Stimulated activated CD4-positive, alpha-beta T cell treated with anti-CD3 and anti-CD28 coated beads, Interleukin-2, amount 100 ng/mL, for 4 hours (primary cell): ENCODE results near the gene PAX2.

Experiments used
- DNase-seq: peaks from one replicate; pipeline ENCODE4 v3.0.0-alpha.2; 2020; ENCODE audit warnings: low read depth

Gene PAX2

DNA sequence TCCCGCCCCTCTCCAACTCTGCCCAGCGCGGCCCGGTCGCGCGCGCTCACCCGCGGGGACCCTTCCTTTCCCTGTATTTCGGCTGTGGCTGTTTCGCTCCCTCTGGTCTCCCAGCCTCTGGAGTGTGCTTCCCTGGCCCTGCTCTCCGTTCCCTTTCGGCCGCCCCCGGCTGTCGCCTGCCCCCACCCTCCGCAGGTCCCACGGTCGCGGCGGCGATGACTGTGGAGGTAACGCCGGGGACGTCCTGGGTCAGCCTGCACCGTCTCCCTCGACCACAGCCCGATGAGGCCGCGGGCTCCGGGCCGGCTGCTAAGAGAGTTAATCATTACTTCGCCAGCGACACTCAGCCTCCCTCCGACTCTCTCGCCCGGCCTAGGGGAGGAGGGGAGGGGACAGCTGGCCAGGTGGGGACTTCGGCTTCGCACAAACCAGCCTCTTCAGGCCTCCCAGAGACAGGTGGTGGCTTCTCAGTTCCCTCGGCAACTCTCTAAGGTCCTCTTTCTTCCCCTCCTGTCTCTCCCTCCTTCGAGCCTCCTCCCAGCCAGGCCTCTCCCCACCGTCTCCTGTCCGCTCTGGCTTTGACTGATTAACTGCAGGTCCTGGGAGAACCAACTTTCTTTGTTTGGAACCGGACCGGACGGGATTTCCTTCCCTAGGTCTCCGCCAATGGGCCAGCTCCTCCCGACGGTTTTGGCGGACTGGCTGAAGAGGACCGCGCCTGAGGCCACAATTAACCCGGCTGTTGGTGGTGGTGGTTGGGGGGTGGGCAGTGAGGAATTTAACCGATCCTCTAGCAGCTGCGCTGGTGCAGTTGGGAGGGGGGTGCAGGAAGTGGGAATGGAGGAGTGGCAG, 5.6 kb upstream of the PAX2 start:
- no peak for DNase-seq

DNA sequence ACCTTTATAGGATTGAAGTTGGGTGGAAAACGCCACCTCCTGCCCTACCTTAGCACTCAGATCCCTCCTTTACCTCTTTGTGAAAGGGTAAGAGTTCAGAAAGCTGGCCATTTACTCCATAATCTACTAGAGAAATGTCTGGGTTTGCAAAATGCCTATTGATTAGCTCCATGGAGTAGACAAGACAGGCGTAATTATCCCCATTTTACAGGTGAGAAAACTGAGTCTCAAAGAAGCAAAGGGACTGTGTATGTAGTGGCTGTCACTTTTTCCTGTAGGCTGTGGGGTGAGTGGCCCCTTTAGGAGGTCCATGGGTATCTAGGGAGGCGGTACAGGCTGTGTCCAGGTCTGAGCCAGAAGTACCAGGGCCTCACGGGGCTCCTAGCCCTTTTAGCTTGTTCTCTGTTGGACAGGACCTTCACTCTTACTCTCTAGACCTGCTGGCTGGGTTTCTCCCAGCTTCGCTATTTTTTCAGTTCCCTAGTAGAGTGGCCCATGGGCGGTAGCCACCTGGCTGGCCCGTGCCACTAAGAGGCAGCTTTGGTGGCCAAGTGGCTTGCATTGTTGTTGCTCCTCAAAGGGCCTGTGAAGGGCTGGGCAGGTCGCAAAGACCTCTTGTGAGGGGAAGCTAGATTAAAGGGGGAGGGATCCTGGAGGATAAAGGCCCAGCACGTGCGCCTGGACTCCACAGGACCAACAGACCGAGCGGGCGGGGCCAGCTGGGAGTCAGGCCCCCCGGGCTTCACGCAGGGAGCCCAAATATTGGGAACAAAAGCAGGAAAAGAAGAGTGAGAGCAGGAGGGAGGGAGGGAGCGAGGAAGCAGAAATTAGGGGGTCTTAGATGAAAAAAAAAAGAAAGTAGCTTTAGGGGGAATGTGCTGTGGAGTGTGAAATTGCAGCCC, 4.7 kb upstream of the PAX2 start:
- no peak for DNase-seq

DNA sequence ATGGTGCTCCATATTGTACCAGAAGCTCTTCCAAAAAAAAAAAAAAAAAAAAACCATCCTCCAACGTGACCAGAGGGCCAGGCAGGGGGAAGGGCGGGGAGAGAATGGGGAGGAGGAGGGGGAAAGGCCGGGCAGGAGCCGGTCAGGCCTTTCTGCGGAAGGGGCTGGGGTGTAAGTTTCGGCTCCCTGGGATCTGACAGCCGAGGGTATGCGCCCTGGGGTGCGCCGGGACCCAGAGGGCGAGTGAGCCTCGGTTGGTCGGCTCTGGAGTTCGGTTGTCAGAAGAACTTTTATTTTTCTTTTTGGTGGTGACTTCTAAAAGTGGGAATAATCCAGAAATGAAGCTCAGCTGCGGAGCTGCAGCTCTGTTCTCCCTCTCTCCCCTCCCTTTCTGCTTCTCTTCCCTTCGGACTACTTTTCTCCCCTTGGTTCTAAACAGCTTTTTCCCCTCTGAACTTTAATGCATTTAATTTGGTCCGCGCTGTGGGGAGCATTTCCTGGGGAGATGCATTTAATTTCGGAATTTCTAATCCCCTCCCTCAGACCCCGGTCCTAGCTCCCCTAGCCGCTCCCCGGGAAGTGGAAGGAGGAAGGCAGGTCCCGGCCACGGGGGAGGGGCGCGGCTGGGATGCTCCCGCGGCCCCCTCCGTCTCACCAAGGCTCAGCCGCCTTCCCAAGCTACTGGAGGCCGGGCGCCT, 3.9 kb upstream of the PAX2 start:
- DNase-seq, result no peak

DNA sequence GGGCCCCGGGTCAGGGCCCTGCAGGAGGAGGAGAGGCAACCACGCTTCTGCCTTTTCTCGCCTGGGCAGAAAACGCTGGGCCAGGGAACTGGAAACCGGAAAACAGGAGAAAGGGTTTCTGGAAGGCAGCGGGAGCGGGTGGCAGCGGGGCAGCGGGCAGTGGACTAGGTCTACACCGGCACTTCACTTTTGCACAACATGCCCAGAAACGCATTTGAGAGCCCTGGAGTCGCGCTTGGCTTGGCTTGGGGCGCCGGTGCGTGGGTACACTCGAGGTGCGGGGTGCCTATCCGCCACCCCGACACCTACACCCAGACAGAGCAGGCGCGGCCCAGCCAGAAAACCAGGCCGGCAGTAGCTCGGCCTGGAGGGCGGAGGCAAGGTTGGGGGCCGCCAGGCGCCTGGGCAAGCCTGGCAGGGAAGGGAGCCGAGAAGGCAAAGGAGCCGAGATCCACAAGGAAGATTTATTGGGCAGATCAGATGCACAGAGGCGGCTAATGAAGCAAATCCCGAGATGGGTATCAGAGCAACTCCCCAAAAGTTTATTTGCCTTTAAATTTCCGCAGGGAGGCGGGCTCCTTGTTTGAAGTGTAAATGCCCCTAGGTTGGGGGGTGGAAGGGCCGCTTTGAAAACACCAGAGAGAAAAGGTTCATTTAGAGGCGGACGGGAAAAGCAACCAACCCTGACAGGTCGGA, 3.2 kb upstream of the PAX2 start:
- no peak for DNase-seq

DNA sequence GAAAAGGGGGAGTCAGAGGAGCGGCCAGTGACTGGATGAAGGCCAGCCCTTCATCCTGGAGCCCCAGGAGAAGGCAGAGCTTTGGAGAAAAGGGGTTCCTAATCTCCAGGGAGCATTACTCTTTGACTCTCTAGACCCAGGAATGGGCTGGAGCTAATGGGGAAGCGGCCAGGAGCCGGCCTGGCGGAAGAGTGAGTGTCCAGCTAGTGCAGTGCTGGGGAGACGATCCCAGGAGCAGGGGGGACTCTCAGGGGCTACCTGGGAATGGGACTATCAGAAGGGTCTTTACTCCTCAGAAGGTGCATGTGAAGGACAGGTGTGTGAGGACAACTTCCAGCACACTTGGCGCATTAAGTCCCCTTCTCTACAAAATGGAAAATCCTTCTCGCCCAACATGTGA, 2.4 kb upstream of the PAX2 start:
- no peak for DNase-seq

DNA sequence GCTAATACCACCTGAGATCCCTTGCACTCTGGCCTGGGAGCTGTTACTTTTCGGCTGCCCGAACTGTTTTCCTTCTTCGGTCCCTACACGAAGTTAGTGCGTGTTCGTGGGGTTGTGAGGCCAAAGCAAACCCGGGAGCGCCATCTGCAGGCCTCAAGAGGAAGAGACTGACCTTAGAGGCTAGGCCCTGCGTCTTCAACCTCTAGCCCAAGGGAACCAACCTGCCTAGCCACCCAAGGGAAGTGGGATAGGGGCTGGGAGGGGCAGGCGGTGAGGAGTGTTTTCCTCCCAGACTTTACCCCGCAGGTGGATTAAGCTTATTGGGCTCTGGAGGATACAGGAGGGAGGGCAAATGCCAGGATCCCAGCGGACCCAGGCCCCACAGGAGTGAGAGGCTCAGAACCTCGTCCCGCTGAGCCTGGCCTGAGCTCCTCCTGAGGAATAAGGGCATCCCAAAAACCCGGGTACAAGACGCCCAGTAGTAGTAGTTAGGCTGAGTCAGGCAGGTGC, 1.7 kb upstream of the PAX2 start:
- DNase-seq, result no peak

DNA sequence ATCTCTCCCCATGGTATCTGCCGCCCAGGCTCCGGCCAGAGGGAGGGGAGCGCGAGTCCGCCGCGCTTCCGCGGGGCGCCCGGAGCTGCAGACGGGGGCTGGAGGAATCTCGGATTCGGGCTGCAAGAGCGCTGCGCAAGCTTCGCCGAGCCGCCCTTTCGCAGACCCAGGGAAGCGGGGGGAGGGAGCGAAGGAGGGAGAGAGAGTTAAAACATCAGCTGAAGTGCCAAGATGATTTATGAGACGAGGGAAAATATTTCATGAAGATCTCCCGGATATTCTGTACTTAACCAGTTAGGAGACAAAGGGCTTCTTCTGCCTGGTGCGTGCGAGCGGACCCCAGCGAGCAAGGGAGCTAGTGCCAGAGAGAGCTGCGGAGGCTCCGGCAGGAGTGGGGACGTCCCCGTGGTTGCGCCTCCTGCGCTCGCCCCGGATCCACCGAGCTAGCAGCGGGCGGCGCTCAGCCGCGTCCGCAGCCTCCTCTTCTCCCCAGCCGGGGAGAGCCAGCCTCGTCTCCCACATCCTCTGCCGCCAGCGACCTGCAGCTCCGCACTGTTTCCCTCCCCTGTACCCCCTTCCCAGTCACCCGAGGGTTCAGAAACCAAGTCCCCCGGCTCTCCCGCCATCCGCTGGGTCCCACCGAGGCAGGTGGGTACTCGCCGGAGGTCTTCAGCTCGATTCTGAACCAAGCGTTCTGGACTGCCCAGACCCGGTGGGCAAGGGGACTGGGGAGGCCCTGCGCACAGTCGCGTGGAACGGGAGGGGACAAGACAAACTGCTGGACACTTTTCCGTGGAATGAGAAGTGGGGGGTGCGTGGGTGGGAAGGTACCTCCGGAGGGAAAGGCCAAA, 1.0 kb upstream of the PAX2 start:
- DNase-seq, result no peak

DNA sequence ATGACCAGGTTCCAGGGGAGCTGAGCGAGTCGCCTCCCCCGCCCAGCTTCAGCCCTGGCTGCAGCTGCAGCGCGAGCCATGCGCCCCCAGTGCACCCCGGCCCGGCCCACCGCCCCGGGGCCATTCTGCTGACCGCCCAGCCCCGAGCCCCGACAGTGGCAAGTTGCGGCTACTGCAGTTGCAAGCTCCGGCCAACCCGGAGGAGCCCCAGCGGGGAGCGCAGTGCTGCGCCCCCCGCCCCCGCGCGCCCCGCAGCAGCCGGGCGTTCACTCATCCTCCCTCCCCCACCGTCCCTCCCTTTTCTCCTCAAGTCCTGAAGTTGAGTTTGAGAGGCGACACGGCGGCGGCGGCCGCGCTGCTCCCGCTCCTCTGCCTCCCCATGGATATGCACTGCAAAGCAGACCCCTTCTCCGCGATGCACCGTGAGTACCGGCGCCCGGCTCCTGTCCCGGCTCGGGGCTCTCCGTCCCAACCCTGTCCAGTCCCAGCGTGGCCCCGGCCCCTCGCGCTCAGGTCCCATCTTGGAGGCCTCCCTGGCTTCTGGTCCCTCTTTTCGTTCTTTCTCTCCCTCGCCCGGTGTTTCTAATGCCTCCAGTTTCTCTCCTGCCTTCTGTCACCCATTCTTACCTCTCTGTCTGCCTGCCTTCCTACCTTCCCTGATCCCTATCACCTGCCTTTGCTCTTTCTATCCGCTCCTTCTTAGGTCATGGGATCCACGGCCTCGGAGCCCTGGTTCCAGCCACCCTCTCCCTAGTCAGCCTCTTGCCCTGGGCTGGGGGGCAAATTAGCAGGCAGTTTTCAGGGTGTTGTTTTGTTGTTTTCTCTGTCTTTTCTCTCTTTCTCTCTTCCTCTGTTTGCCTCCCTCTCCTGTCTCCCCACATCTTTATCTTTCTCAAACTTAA, 751 bp downstream of the PAX2 start:
- DNase-seq, result no peak

DNA sequence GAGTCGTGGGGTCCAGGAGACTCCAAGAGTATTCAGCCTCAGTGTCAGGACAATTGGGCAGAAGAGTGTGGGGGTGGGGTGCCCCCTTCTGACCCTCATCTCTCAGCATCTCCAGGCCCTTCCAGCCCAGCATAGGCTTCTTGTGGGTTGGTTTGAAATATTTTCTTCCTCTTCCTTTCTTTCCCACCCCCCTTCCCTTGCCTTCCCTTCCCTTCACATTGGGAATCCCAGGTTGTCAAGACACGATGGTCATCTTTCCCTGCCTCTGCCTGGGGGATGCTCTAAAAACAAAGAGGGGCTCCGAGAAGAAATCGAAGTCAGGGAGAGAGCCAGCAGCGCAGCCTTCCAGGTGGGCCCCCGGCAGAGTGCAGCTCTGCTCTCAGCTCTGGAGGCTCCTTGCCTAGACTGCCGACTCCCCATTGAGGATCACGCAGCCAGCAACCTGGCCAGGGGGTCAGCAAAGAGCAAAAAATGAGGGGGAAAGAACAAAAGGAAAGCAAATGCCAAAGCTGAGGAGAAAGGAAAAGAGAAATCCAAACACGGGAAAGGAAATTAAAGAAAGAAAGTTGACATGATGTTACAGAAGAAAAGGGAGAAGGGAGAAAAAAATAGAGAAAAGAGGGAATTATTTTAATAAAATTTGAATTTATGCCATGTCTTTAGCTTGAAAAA, 1.5 kb downstream of the PAX2 start:
- DNase-seq, result no peak

DNA sequence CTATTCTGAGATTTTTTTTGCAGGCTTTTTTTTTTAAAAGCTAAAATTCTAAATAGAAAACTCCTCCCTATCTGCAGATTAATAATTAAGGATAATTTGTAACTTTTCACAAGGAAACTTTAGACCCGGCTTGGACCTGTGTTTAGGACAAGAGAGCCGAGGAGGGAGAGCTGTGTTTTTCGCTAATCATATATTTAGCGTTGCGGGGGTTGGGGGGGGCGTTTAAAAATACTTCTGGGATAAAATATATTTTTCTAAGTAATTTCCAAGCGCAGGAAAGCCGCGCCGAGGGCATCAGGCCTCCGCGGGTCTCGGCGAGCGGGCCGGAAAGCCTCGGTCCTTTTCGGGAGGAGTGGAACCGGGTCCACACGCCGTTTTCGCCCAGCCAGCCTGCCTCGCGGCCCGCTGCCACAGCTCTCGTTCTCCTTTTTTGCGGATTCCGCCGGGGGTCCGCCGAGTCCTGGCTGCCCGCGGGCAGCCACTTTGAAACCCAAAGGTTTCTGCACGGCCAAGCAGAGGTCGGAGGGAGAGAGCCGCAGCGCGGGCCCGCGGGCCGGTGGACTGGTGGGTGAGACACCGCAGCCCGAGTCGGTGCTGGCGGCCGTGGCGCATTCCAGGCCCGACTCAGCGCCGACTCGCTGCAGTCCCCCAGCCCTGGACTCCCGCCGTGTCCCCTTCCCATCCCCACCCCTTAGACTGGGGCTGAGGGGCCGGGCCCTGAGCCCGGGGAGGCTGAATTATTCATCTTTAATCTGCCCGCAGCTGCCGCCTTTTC, 2.3 kb downstream of the PAX2 start:
- DNase-seq, result no peak

DNA sequence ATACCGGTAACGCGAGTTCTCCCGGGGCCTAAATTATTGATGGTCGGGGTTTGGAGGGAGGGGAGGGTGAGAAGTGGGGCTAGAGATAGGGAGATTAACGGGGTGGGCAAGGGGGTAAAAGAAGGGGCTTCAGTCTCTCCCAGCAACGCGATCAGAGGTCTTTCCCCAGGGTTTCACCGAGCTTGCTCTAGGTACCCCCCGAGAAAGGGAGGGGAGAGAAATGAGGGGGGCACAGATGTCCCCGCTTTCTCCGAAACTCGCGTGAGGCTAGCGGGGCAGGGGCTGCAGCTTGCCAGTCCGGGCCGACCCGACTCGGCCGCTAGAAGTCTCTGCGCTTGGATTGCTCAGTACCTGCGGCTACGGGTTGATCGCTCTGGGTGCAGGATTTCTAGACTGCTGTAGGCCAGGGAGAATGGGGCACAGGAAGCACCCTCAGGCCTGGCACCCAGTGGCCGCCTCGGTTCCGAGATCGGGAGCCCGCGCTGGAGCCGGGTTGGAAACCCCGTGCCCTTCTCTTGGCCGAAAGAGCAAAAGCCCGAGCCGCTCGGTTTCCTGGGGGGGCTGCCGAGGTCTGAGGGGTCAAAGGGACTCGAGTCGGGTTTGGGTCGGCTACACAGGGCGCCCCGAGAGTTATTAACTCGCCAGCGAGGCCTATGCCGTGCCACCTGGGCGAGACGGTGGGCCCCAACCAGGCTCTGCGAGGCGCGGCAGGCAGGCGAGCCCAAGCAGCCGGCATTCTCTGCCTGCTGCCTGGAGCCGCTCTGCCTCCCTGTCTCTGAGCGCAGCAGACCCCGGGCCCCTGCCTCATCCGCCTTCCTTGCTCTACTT, 3.1 kb downstream of the PAX2 start:
- no peak for DNase-seq

DNA sequence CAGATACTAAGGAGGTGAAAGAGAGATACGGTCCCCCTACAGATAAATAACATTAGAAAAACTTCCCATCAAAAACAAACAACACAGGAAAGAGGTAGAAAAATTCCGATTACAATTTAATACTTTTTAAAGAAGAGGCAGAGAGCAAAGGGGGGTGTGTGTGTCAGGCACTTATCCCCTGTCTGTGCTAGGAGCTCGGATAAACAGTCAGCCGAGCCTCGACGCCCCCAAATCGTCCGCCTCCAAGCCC, 3.6 kb downstream of the PAX2 start:
- DNase-seq, result no peak

DNA sequence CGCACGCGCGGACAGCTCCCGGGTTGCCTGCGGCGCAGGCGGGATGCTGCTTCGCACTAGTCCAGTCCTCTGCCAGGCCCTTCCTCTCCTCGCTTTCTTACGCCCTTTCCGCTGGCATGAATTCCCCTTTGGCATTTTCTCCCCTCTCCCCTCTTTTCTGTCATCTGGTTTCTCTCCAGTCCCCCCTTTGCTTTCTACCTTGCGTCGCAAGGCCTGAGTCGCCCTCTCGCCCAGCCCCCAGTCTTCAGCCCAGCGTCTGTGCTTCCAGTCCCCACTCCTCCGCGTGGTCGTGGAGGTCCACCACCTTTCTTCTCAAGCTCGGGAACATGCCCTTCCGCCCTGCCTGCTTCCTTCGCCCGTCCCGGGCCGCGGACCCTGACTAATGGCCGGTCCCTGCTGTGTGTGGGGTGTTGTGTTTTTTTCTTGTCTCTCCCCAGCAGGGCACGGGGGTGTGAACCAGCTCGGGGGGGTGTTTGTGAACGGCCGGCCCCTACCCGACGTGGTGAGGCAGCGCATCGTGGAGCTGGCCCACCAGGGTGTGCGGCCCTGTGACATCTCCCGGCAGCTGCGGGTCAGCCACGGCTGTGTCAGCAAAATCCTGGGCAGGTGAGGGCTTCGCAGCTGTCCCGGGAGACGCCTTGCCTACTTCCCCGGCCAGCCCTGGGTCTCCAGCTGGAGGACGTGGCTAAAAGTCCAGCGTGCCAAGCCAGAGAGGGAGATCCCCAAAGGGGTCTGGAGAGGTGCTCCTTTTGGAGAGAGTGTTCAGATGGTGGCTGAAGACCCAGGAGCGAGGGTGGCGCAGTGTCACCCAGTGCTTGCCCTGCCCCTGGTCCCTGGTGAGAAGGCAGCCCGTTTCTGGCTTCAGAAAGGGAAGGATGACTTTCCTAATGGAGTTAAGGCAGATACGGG, 4.2 kb downstream of the PAX2 start:
- DNase-seq, result no peak

DNA sequence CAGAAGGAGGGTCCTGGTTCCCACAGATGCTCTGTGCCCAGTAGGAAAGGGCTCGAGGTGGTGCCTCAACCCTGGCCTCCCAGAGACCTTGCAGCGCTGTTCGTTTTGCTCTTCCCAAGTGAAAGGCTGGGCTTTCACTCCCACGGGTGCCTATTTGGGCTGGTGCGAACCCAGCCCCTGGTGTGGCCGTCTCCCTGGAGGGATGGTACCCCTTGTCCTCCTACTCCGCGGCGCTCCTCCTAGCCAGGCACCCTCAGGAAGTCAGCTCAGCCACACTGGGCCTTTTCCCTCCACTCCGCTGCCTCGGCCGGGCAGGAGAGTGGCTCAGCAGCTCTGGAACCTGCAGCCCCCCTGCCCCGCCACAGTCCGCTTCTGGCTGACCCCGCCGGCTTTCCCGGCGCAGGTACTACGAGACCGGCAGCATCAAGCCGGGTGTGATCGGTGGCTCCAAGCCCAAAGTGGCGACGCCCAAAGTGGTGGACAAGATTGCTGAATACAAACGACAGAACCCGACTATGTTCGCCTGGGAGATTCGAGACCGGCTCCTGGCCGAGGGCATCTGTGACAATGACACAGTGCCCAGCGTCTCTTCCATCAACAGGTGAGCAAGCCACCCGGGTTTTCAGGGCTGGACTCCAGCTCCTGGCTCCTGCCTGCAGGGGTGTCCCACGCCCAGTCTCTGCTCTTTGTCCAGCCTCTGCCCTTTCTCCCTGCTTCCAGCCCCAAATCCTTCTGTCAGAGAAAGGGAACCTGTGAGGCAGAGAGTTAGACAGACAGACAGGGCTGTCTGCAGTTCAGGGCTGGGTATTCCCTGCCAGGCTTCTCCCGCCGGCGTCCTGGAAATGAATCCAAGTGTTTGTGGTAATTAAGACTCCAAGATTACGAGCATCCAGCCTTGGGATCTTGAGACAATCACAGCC, 5.2 kb downstream of the PAX2 start:
- no peak for DNase-seq

DNA sequence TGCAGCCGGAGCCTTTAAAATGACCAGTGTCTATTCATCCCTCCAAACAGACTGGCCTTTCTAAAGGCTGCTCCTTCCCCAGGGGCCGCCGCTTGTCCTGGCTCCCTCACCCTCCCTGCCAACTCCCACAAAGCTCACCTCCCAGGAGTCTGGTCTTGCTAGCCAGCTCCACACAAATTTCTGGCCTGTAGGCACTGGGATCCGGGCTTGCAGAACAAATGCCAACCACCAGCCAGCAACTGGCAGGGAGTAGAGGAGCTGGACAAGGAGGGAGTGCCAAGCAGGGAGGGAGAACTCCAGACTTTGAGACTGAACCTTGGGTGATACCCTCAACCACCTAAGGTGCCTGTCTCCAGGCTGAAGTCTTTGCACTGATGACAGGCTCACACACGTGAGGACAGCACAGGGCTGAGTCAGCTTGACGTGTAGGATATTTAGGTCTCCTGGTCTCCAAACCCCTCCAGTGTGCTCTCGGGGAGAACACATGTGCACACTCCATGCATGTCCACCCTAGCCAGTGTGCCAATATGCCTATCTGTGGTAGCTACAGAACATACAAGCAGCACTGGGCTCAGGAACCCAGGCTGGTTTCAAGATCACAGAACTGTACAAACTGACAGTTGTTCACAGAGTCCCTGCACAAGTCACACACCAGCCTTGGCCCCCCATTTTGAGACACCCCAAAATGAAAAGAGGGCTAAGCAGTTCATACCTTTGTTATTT, 6.0 kb downstream of the PAX2 start:
- DNase-seq, result no peak
